ENCODE data around the gene KRT86.
"Not testable (repeated sequence)": the region's sequence is repeated elsewhere in the genome, so short reads cannot be mapped to it uniquely, and the experiment has no call there.

The KRT86 gene

DNA sequence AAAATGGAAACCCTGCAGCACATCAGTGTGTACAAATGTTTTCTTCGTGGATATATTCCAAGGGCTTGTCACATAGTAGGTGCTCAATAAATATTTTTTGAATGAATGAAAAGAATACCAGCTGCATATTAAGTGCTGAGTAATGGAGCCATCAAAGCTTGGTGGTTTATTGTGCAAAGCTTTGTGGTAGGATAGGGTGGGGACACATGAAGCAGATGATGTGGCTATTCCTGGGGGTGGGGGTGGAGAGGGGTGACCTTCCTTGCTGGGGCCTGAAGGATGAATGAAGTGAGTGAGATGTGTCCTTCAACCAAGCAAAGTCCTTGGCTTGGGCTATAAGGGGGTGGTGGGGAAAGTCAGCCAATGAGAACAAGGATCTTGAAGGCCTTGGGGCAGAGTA is 21.2 kb downstream of the KRT86 start:
- no peak for DNase-seq

DNA sequence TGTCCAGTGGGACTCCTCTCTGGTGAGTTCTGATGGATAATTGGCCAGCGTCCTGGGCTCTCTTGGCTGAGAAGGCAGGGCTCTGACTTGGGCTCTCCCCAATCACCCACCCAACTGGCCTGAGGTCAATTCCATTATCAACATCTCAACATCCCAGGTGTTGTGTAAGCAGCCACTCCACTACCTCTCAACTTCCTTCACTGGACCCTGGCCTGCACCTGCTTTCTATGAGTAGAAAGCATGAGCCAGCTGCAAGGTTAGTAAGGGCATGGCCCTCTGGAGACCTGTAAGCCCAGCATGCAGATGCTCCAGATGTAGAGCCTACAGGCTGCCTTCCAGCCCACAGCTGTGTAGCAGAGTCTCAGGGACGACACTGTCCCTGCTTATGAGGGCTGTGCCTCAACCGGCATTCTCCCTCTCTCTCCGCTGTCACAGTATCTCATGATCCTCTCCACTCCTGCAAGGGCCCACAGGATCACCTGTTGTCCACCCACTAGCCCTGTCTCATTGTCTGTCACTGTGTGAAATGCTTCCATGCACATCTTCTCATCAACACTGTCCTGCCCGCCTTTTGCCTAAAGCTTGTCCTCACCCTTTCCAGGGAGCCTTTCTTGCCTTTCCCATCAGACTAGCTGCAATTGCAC is 22.2 kb downstream of the KRT86 start:
- DNase-seq: no peak

DNA sequence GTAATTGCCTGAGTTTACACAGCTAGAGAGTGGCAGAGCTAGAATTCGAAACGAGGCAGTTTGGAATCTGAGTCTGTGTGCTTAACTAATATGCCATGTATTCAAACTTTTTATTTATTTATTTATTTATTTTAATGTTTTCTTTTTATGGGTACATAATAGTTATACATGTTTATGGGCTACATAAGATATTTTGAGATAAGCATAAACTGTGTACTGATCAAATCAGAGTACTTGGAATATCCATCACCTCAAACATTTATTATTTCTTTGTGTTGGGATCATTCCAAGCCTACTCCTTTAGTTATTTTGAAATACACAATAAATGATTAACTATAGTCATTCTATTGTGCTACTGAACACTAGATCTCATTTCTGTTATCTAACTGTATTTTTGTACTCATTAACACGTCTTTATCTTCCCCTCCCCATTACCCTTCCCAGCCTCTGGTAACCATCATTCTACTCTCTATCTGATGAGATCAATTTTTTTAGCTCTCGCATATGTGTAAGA is 24.3 kb downstream of the KRT86 start:
- DNase-seq: no peak

DNA sequence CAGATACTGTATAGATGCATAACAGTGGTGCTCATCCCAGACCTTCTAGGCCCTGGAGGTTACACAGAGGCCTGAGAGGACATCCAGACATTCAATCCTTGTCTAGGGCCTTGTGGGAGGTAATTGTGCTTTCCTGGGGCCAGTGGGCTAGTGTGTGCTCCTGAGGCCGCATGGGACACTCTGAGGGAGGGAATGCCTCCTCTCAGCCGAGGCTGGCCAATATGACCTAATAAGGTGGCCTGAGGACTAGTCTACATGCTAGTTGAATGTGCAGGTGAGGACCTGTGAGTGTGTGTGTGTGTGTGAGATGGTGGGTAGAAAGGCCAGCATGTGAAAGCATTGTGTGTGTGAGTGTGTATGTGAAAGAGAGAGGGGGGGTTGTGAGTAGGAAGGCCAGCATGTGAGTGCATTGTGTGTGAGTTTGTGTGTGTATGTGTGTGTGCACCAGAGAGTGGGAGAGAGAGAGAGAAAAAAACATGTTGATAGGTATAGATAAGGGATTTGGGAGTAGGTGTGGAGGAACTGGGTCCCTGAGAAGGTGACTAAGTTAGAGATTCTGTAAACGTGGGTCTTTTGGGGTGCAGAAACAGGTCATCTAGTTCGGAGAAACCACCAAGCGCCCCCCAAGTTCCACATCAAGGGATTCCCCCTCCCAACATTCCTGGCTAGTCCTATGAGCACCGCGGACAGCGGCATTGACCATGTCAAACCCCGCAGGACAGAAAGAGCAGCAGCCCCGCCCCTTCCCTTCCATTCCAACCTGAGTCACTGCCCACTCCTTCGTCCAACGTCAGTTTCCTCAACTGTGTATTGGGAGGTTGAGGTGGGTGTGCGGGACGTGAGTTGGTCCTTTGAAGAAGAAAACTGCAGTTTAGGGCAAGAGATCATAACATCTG is 26.6 kb downstream of the KRT86 start:
- DNase-seq: no peak

DNA sequence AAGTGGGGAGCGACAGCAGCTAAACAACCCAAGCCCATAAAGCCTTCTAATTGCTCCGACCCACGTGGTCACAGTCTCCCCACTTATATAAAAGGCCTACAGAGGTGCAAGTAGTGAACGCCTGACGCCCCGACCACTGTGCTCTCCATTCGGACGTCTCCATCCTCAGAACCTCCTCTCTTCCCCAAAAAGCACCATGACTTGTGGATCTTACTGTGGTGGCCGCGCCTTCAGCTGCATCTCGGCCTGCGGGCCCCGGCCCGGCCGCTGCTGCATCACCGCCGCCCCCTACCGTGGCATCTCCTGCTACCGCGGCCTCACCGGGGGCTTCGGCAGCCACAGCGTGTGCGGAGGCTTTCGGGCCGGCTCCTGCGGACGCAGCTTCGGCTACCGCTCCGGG is 27.3 kb downstream of the KRT86 start:
- not testable (repeated sequence) for DNase-seq

DNA sequence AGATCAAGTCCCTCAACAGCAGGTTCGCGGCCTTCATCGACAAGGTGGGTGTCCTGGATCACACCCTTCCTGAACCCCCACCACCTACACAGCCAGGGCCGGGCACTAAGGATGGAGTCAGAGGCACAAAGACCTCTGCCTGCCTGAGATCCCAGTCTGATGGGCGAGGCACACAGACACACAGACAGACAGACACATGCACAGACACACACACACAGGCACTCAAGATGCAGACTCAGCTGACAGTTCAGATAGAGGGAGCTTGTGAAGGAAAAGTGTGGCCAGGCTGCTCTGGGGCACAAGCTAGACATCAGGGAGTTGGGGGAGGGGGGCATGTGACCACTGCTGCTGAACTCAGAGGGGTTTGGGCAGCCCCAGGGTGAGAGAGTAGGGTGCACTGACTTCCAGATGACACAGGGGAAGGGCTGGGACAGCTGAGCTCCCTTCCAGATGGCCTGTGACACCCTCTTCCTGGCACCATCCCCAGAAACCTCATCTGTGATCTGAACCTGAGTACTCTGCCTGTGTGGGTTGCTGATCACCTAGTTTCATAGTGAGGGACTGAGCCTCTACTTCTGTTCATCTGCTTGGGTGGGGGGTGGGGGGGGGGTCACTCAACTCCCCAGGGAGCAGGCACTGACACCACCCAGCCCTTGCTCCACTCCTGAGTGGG is 27.9 kb downstream of the KRT86 start:
- not testable (repeated sequence) for DNase-seq

DNA sequence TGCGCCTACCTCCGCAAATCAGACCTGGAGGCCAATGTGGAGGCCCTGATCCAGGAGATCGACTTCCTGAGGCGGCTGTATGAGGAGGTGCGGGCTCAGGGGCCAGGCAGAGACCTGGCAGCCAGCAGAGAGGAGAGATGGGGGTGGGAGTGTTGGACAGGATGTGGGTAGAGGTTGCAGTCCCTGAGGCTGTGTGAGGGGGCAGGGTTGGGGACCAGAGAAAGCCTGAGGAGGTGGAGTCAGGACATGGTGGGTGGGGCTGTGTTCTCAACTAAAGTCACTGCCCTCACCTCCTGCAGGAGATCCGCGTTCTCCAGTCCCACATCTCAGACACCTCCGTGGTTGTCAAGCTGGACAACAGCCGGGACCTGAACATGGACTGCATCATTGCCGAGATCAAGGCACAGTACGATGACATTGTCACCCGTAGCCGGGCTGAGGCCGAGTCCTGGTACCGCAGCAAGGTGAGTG is 30.5 kb downstream of the KRT86 start:
- DNase-seq: not testable (repeated sequence)

DNA sequence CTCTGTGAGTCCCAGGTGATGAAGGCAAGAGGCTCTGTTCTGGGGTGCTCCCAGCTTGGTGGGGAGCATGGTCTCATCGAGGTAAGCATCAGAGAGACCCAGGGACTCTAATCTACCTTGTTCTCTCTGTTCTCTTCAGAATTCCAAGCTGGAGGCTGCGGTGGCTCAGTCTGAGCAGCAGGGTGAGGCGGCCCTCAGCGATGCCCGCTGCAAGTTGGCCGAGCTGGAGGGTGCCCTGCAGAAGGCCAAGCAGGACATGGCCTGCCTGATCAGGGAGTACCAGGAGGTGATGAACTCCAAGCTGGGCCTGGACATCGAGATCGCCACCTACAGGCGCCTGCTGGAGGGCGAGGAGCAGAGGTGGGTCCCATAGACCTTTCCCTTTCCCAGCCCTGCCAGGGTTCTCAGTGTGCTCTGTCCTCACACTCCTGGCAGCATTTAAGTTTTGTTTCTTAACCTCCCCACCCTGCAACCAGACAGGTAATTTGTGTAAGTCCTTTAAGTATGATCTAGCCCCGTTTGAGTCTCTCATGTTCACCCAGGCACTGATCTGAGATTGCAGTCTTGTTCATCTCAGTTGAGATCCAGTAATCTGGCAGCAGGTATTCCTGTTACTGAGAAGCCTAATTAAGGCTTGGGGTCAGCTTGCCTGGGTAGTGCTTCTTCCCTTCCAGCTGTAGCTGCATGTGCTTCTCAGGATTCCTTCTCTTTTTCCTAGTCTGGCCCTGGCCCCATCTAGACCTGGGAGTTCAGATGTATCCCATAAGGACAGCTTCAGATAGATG is 31.7 kb downstream of the KRT86 start:
- DNase-seq: no peak

DNA sequence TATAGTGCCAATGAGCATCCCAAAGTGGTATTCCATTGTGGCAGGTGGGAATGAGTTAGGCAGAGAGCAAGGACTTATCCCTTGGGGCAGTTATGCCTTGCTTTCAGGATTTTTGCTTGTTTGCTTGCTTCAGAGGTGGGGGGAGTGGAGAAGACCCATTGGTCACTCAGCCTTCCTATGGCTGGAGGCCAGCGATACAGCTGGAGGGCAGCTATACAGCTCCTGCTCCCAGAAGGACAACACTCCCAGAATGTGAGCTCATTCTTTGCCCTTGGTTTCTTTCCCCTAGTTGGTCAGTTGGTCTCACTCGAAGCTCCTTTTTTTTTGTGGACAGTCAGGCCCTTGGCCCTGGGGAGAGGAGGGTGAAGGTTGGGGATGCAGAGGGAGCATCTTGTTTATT is 32.3 kb downstream of the KRT86 start:
- DNase-seq: no peak

DNA sequence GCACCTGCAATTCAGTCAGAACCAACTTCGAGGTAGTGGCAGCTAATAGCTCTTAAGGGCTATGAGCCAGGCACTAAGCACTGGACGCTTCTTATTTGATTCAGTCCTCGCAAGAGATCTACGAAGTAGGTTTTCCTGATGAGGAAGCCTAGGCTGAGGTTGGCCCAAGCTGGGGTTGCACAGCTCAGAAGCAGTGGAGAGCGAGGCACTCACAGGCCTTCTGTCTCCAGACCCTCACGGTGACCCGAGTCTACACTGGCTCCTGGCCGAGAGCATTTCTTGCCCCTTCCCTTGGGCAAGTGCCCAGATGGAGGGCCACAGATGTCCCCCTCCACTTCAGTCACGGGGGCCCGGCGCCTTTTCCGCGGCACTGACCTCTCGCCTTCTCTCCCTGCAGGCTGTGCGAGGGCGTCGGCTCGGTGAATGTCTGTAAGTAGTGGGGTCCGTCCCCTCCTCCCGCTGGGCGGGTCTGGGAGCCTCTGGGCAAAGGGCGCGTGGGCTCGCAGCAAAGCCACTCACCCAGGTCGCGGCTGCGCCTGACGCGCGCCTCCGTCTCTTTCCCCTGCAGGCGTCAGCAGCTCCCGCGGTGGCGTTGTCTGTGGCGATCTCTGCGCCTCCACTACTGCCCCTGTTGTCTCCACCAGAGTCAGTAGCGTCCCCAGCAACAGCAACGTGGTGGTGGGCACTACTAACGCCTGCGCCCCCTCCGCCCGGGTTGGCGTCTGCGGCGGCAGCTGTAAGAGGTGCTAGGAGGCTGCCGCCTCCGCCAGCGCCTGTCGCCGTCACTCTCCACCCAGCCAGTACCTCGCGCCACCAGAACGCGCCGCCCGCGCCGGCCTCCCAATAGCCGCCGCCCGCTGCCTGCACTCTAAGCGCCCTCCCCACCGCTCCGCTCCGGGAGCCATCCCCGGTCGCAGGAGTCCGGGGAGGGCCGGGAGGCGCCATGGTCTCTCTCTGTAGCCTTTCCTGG is 33.7 kb downstream of the KRT86 start:
- no peak for DNase-seq

DNA sequence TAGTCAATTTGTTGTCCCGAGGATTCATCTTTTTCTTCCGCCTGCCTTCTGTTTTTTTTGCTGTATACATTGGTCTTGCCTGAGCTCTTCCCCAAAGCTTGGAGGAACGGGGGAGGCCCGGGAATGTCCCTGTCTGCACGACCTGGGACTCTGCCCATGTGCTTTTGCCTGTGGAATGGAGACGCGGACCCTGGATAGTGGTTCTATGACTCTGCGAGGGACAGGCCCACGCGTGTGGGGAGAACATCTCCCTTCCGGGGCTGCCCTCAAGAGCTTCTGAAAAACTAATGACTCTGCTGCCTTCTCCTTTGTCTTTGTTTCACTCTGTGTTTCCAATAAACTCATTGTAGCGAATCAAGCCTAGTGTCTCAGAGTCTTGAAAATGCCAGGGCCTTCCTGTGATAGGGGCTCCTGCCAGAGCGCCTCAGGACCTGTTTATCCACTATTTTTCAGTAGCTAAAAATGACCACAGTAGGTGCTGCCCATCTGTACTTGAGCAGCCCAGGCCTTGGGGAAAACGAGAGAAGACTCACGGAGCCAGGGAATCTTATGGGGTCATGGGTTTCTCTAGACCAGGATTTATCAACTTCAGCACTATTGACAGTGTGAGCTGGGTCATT is 34.5 kb downstream of the KRT86 start:
- DNase-seq: no peak

DNA sequence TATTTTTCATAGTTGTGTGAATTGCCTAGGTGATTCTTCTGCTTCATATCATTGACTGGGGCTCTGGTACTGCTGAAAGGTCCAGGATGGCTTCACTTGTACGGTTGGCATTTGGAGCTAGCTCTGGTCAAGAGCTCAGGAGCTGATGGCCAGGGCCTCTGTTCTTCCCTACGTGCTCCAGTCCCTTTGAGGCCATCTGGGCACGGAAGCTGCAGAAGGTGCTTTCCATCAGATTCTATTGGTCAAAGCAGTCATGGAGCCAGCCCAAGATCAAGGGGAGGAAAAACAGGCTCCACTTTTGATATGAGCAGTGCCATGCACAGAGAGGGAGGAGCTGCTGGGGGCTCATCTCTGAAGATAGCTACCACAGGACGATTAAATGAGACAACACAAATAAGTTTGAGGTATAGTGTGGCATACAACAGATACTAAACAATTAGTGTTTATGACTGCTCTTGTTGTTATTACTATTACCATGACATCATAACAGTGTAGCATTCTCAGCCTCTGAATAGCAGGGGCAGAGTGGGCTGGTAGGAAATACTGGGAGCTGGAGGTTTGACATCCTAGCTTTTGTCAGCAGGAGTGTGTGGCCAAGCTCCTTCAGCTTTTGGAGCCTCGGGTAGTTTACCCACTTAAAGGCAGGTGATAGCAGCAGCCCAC is 36.3 kb downstream of the KRT86 start:
- DNase-seq: no peak

DNA sequence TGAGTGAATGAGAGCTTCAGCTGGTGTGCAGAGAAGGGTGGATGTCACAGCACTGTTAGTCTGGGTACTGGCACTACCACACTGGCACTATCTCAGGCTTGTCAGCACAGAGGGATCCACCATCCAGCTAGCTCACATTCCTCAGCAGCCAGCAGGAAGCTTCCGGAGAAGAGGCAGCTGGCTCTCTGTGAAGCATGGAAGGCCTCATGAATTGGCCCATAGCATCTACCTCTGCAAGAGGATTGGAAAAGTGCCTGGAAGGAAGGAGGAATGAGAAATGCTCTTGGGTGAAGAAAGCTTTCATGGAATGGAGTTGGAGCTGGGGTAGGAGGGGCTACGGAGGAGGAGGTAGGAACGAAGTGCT is 36.8 kb downstream of the KRT86 start:
- DNase-seq: no peak

DNA sequence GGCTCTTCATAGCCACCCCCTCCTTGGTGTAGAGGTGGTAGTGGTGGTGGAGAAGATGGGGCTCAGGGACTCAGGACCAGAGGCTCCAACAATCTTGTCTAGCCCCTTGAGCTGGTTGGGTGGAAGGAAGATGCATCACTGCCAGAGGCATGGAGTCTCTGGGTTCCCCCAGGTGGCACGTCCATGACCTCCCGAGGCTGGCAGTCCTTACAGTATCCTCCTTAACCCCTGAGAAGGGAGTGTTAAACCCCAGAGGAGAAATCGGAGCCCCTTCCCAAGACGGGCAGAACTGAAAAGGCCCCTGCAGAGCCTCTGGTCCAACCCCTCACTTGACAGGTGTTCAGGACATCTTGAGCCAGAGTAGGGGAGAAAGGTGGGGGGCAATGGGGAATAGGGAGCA is 37.6 kb downstream of the KRT86 start:
- no peak for DNase-seq

DNA sequence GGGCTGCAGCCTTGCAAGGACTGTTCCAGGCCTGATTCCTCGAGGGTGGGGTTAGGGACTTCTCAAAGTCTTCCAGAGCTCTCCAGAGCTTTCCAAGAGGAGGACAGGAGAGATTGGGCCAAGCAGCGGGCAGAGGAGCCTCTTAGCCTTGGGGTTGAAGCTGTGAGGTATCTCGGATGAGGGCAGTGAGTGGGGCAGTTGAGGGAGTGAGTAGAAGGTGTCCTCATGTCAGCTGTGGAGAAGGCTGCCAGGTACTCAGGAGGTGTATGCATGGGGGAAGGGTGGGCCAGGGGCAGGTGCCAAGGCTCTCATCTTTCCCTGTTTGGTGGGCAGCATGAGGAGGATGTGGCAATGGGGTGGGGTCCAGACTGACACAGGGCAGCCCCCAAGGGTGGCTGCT is 39.0 kb downstream of the KRT86 start:
- DNase-seq: no peak

DNA sequence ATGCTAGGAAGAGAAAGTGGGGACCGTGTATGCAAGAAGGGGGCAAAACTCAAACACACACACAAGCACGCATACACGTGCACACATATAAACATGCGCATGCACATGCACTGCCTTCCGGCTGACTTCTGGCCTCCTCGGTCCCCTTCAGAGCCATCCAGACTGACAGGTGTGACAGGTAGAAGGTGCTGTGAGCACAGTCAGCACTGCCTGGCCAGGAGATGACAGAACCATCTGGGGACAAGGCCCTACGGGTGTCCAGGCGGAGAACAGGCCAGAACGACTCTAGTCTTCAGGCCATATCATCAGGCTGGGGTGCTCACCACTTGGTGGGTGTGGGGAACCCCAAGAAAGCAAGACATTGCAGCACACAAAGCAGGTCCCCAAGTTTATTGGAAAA is 39.5 kb downstream of the KRT86 start:
- no peak for DNase-seq

DNA sequence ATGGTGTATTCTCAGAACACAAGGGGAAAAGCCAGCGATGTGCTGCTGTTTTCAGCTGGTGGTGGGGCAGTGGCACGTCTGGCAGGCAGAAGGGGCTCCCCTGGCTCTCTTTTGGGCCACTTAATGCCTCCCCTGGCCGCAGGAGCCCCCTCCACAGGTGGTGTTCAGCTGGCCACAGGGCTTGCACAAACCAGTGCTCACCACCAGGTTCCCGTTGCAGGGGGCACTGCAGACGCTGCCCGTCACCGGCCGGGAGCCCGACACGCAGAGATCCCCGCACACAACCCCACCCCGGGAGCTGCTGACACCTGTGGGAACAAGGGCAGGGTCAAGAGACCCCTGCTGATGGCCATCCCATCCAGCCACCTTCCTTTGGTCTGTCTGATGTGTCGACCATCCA is 40.1 kb downstream of the KRT86 start:
- DNase-seq: no peak

DNA sequence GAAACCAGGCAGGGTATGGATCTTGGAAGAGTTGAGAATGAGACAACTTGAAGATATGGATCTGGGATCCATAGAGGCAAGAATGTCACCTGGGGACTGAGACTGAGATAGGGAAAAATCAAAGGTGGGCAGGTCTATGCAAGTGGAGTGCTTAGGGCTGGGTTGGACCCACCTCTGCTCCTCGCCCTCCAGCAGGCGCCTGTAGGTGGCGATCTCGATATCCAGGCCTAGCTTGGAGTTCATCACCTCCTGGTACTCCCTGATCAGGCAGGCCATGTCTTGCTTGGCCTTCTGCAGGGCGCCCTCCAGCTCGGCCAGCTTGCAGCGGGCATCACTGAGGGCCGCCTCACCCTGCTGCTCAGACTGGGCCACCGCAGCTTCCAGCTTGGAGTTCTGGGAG is 41.3 kb downstream of the KRT86 start:
- DNase-seq: peak; percentile 18

DNA sequence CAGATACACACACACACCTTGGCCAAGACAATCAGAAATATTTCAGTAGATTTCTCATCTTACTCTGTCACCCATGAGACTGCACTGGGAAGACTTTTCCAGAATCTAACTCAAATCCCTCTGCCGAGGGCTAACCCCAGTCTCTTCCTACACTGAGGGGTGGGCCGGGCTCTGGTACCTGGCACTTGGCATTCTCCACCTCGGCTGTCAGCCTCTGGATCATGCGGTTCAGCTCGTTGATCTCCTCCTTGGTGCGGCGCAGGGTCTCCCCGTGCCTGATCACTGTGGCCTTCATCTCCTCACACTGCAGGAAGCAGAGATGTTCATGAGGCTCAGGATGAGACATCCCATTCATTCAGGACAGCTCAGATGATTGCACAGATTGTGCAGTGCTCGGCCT is 41.8 kb downstream of the KRT86 start:
- DNase-seq: no peak

DNA sequence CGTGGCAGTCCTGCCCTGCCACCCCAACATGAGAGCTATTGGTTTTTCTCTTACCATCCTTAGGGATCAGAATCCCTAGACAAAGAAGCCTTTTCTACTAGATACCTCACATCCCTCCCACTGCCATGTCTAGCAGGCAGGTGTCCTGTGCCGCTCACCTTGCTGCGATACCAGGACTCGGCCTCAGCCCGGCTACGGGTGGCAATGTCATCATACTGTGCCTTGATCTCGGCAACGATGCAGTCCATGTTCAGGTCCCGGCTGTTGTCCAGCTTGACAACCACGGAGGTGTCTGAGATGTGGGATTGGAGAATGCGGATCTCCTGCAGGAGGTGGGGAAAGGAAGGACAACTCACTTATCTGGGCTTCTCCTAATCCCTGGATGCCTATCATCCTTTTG is 42.3 kb downstream of the KRT86 start:
- no peak for DNase-seq

Data from stimulated activated CD4-positive, alpha-beta T cell treated with anti-CD3 and anti-CD28 coated beads, Interleukin-12 subunit alpha, Interleukin-12 subunit beta, amount 100 ng/mL, for 4 hours (primary cell).